ENCODE results near the gene ZNF618.

GRCh38 chr9:114031948-114032840 lies 156.1 kb downstream of the ZNF618 start:
- TF ChIP-seq CTCF (IDR thresholded peaks at IDR 0.05) (no peak), POLR2A (IDR thresholded peaks at IDR 0.05) (no peak), POLR2AphosphoS5 (IDR thresholded peaks at IDR 0.05; ENCODE audit: insufficient read depth in 1 of 2, low read depth in 1 of 2) (no peak)

All from vagina (tissue), 2 donors.